ENCODE data around the gene RIPK4. TPM values are rescaled to one million over a fixed set of nuclear protein-coding genes. Genes with fewer than 3 reads are reported as not detected.

Gene RIPK4
- total RNA-seq, 1 donor from 2014 or later = 13.7 TPM

GRCh38 chr21:41760411-41760810 lies 6.4 kb downstream of the RIPK4 start:
- Mint-ChIP-seq H3K9me3 (no peaks in the 10 kb centered on the region), H3K27me3 (peaks cover 37% of the 10 kb centered on the region), H3K4me1 (ENCODE audit: unreplicated experiment) (peaks cover 40% of the 10 kb centered on the region), H3K36me3 (peaks cover 8% of the 10 kb centered on the region), H3K27ac (peak overlapping the region; percentile 41), H3K4me3 (peak overlapping the region; percentile 56)
- DNase-seq (ENCODE audit: extremely low spot score, unreplicated experiment) = no peak
- TF ChIP-seq CTCF (conservative IDR thresholded peaks at IDR 0.05) = no peak

GRCh38 chr21:41759926-41760325 lies 6.9 kb downstream of the RIPK4 start:
- peaks cover 8% of the 10 kb centered on the region for H3K36me3 Mint-ChIP-seq
- peaks cover 33% of the 10 kb centered on the region for H3K27me3 Mint-ChIP-seq
- TF ChIP-seq CTCF (conservative IDR thresholded peaks at IDR 0.05) = no peak
- H3K4me3 Mint-ChIP-seq = peak overlapping the region; percentile 56
- DNase-seq (ENCODE audit: extremely low spot score, unreplicated experiment) = no peak
- H3K27ac Mint-ChIP-seq = peak overlapping the region; percentile 41
- H3K9me3 Mint-ChIP-seq = no peaks in the 10 kb centered on the region
- peaks cover 40% of the 10 kb centered on the region for H3K4me1 Mint-ChIP-seq (ENCODE audit: unreplicated experiment)

- Mint-ChIP-seq H3K27ac (peak overlapping the region; percentile 41), H3K36me3 (peaks cover 8% of the 10 kb centered on the region), H3K9me3 (no peaks in the 10 kb centered on the region), H3K4me3 (no peak overlapping the region), H3K27me3 (peaks cover 27% of the 10 kb centered on the region), H3K4me1 (ENCODE audit: unreplicated experiment) (peaks cover 42% of the 10 kb centered on the region)
- TF ChIP-seq CTCF (conservative IDR thresholded peaks at IDR 0.05) = no peak
- no peak for DNase-seq (ENCODE audit: extremely low spot score, unreplicated experiment)
These were observed 7.5 kb downstream of the RIPK4 start for GRCh38 chr21:41759214-41759840.

DNA sequence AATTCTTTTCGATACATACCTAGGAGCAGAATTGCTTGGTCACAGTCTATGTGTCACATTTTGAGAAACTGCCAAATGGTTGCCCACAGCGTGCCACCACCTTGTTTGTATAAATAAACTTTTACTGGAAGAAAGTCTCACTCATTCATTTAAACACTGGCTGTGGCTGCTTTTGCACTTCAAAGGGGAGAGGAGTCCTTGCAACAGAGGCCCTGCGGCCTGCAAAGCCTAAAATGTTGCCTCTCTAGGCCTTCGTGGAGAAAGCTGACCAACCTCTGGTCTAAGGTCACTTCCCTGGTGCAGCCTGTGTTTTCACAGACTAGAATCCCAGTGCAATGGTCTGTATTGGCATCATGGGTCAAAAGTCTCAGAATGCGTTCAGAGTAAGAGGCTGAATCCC lies 8.3 kb downstream of the RIPK4 start:
- TF ChIP-seq CTCF (conservative IDR thresholded peaks at IDR 0.05) = no peak
- H3K9me3 Mint-ChIP-seq = no peaks in the 10 kb centered on the region
- H3K4me3 Mint-ChIP-seq = no peak overlapping the region
- H3K4me1 Mint-ChIP-seq (ENCODE audit: unreplicated experiment) = peaks cover 49% of the 10 kb centered on the region
- peaks cover 8% of the 10 kb centered on the region for H3K36me3 Mint-ChIP-seq
- no peak for DNase-seq (ENCODE audit: extremely low spot score, unreplicated experiment)
- no peak overlapping the region for H3K27ac Mint-ChIP-seq
- peaks cover 24% of the 10 kb centered on the region for H3K27me3 Mint-ChIP-seq

DNA sequence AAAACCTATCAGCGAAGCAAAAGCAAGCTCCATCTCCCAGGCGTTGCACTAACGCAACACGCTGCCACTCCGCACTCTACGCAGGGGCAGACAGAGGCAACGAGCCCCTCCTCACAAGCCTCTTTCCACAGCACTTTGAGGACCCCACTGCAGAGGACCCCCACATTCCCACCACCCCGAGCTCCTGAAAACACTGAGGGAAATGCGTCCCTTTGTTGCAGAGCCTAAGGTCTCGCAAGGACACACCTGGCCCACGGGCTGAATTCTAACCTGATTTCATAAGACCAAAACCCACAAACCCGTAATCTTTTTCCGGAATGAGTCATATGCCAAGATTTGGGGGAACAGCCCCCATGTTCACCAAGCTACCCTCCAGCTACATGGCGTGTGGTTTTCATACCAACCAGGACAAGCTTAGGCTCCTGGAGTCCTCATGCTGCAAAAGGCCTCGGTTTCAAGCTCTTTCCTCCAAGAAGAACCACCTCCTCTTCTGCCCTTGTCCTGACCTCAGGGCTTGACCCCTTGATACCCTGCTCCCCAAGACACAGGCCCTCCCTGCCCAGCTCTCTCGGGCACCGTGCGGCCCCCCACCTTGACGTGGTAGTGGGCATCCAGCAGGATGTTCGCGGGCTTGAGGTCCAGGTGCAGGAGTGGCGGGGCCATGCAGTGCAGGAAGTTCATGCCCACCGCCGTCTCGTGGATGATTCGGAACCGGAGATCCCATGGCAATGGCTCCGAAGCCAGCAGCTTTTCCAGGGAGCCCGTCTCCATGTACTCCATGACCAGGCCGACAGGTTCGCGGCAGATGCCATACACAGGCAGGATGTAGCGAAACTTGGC lies 10.7 kb downstream of the RIPK4 start:
- peaks cover 3% of the 10 kb centered on the region for H3K27me3 Mint-ChIP-seq
- H3K4me1 Mint-ChIP-seq (ENCODE audit: unreplicated experiment) = peaks cover 51% of the 10 kb centered on the region
- H3K9me3 Mint-ChIP-seq = no peaks in the 10 kb centered on the region
- TF ChIP-seq CTCF (conservative IDR thresholded peaks at IDR 0.05) = no peak
- DNase-seq (ENCODE audit: extremely low spot score, unreplicated experiment) = no peak
- no peak overlapping the region for H3K4me3 Mint-ChIP-seq
- peaks cover 8% of the 10 kb centered on the region for H3K36me3 Mint-ChIP-seq
- H3K27ac Mint-ChIP-seq = peak overlapping the region; percentile 91

Data from type B pancreatic cell (in vitro differentiated cells).